Measurements from ENCODE around the gene GYPC.

Gene GYPC

GRCh38 chr2:126723281-126723815, 67.4 kb downstream of the GYPC start:
- no peaks in the 10 kb centered on the region for H3K4me1 ChIP-seq (ENCODE audit: insufficient read depth, poor library complexity, severe bottlenecking)
- ATAC-seq (ENCODE audit: low read depth) (no peak), DNase-seq (ENCODE audit: low spot score) (no peak)
- no peak overlapping the region for H3K27ac ChIP-seq (ENCODE audit: poor library complexity, severe bottlenecking)
- H3K9me3 ChIP-seq (ENCODE audit: severe bottlenecking): no peaks in the 10 kb centered on the region
- TF ChIP-seq CTCF (IDR thresholded peaks at IDR 0.05; ENCODE audit: poor library complexity, severe bottlenecking): no peak
- H3K36me3 ChIP-seq (ENCODE audit: low read depth): no peaks in the 10 kb centered on the region
- peaks cover 4% of the 10 kb centered on the region for H3K27me3 ChIP-seq (ENCODE audit: insufficient read depth, poor library complexity, severe bottlenecking)
- H3K4me3 ChIP-seq (ENCODE audit: severe bottlenecking): no peak overlapping the region

- Histone ChIP-seq H3K4me3 (ENCODE audit: severe bottlenecking) (no peak overlapping the region), H3K9me3 (ENCODE audit: severe bottlenecking) (no peaks in the 10 kb centered on the region), H3K27ac (ENCODE audit: poor library complexity, severe bottlenecking) (no peak overlapping the region), H3K27me3 (ENCODE audit: insufficient read depth, poor library complexity, severe bottlenecking) (peaks cover 4% of the 10 kb centered on the region), H3K36me3 (ENCODE audit: low read depth) (no peaks in the 10 kb centered on the region), H3K4me1 (ENCODE audit: insufficient read depth, poor library complexity, severe bottlenecking) (no peaks in the 10 kb centered on the region)
- ATAC-seq (ENCODE audit: low read depth) (no peak), DNase-seq (ENCODE audit: low spot score) (no peak)
- no peak for TF ChIP-seq CTCF (IDR thresholded peaks at IDR 0.05; ENCODE audit: poor library complexity, severe bottlenecking)
These were observed 69.6 kb downstream of the GYPC start for GRCh38 chr2:126725580-126725979.

GRCh38 chr2:126729896-126730295, 73.9 kb downstream of the GYPC start:
- Histone ChIP-seq H3K9me3 (ENCODE audit: severe bottlenecking) (no peaks in the 10 kb centered on the region), H3K4me3 (ENCODE audit: severe bottlenecking) (no peak overlapping the region), H3K36me3 (ENCODE audit: low read depth) (no peaks in the 10 kb centered on the region), H3K4me1 (ENCODE audit: insufficient read depth, poor library complexity, severe bottlenecking) (no peaks in the 10 kb centered on the region), H3K27ac (ENCODE audit: poor library complexity, severe bottlenecking) (no peak overlapping the region), H3K27me3 (ENCODE audit: insufficient read depth, poor library complexity, severe bottlenecking) (peaks cover 4% of the 10 kb centered on the region)
- ATAC-seq (ENCODE audit: low read depth) (peak; percentile 14; the same call in 1 of the 3 replicates), DNase-seq (ENCODE audit: low spot score) (no peak)
- no peak for TF ChIP-seq CTCF (IDR thresholded peaks at IDR 0.05; ENCODE audit: poor library complexity, severe bottlenecking)

GRCh38 chr2:126730655-126731054, 74.7 kb downstream of the GYPC start:
- no peak overlapping the region for H3K4me3 ChIP-seq (ENCODE audit: severe bottlenecking)
- ATAC-seq (ENCODE audit: low read depth): no peak
- TF ChIP-seq CTCF (IDR thresholded peaks at IDR 0.05; ENCODE audit: poor library complexity, severe bottlenecking): no peak
- peaks cover 4% of the 10 kb centered on the region for H3K27me3 ChIP-seq (ENCODE audit: insufficient read depth, poor library complexity, severe bottlenecking)
- no peaks in the 10 kb centered on the region for H3K36me3 ChIP-seq (ENCODE audit: low read depth)
- no peak overlapping the region for H3K27ac ChIP-seq (ENCODE audit: poor library complexity, severe bottlenecking)
- H3K4me1 ChIP-seq (ENCODE audit: insufficient read depth, poor library complexity, severe bottlenecking): no peaks in the 10 kb centered on the region
- no peaks in the 10 kb centered on the region for H3K9me3 ChIP-seq (ENCODE audit: severe bottlenecking)
- DNase-seq (ENCODE audit: low spot score): no peak

GRCh38 chr2:126731353-126731752, 75.4 kb downstream of the GYPC start:
- no peaks in the 10 kb centered on the region for H3K9me3 ChIP-seq (ENCODE audit: severe bottlenecking)
- TF ChIP-seq CTCF (IDR thresholded peaks at IDR 0.05; ENCODE audit: poor library complexity, severe bottlenecking): no peak
- no peaks in the 10 kb centered on the region for H3K36me3 ChIP-seq (ENCODE audit: low read depth)
- ATAC-seq (ENCODE audit: low read depth) (no peak), DNase-seq (ENCODE audit: low spot score) (no peak)
- no peak overlapping the region for H3K27ac ChIP-seq (ENCODE audit: poor library complexity, severe bottlenecking)
- H3K27me3 ChIP-seq (ENCODE audit: insufficient read depth, poor library complexity, severe bottlenecking): peaks cover 4% of the 10 kb centered on the region
- no peaks in the 10 kb centered on the region for H3K4me1 ChIP-seq (ENCODE audit: insufficient read depth, poor library complexity, severe bottlenecking)
- H3K4me3 ChIP-seq (ENCODE audit: severe bottlenecking): no peak overlapping the region

Data from RWPE2 (cell line).